PFSK-1 (cell line): ENCODE results near the gene CHST5.

ENCODE experiments used
- FOXP2 ChIP-seq: optimal IDR thresholded peaks from 2 replicates; pipeline ENCODE3; 2011; ENCODE audit warnings: borderline replicate concordance, control low read depth, inconsistent platforms; ENCODE audit not compliant: insufficient read depth; ENCODE audit errors: extremely low read length, extremely low read depth
- POLR2AphosphoS5 ChIP-seq: IDR thresholded peaks from 2 replicates; pipeline ENCODE4 v1.6.1; 2012; ENCODE audit warnings: low read depth, mild to moderate bottlenecking, control low read depth, low read length, moderate library complexity
- SIN3A ChIP-seq: IDR thresholded peaks from 2 replicates; pipeline ENCODE4 v1.6.1; 2012; ENCODE audit warnings: mild to moderate bottlenecking, low read length, moderate library complexity, borderline replicate concordance; ENCODE audit not compliant: insufficient read depth

- TF ChIP-seq SIN3A (no peak), FOXP2 (no peak), POLR2AphosphoS5 (no peak)
Observed at GRCh38 chr16:75552951-75553350, 17.0 kb upstream of the CHST5 start.
